Upper lobe of left lung (tissue), 4 donors: ENCODE measurements around the gene MAST4.

ENCODE experiments used
- CTCF ChIP-seq, 6 experiments: fragments of 450-650 bp in 4 of 6; fragments of 200-600 bp in 2 of 6; sonication (generic) in 2 of 6; IDR thresholded peaks; one replicate each; pipeline ENCODE4 v1.5.1; 2016 to 2019; ENCODE audit warnings: antibody characterized with exemption in 6 of 6
- EP300 ChIP-seq, 4 donors: sonication (generic); formaldehyde crosslinking; IDR thresholded peaks; one replicate each; pipeline ENCODE4 v1.5.1; 2017; ENCODE audit warnings: antibody characterized with exemption in 4 of 4, control low read depth in 2 of 4
- POLR2A ChIP-seq, 4 donors: fragments of 450-650 bp; IDR thresholded peaks; one replicate each; pipeline ENCODE4 v1.5.1; 2016 to 2017; ENCODE audit warnings: antibody characterized with exemption in 4 of 4, mild to moderate bottlenecking in 2 of 4
- POLR2AphosphoS5 ChIP-seq, 2 donors: sonication (generic); formaldehyde crosslinking; IDR thresholded peaks; one replicate each; pipeline ENCODE4 v1.5.1; 2017; ENCODE audit warnings: antibody characterized with exemption in 2 of 2

GRCh38 chr5:67093279-67093678, 497.1 kb downstream of the MAST4 start:
- TF ChIP-seq EP300 (IDR thresholded peaks at IDR 0.05) (no peak), CTCF (IDR thresholded peaks at IDR 0.05) (no peak), POLR2A (IDR thresholded peaks at IDR 0.05) (no peak), POLR2AphosphoS5 (IDR thresholded peaks at IDR 0.05) (no peak)
